ENCODE results near the gene SAMD1.
A peak's percentile ranks its signal among the peaks of the same experiment; 100 is the strongest.

SAMD1 gene

GRCh38 chr19:14090509-14091080 is at the start of gene SAMD1:
TSS of gene SAMD1 (minus strand) at chr19:14090751.
- FAIRE-seq: no peak
- DNase-seq (ENCODE audit: extremely low spot score, insufficient read length, low read depth): peak; percentile 65

GRCh38 chr19:14139944-14140343 is 49.4 kb upstream of the SAMD1 start:
- FAIRE-seq: no peak
- DNase-seq (ENCODE audit: extremely low spot score, insufficient read length, low read depth): no peak

GRCh38 chr19:14138576-14139265 is 48.2 kb upstream of the SAMD1 start:
- FAIRE-seq (no peak), DNase-seq (ENCODE audit: extremely low spot score, insufficient read length, low read depth) (no peak)

- FAIRE-seq (peak; percentile 99), DNase-seq (ENCODE audit: extremely low spot score, insufficient read length, low read depth) (peak; percentile 97)
These were observed 46.1 kb upstream of the SAMD1 start, which contains the start of gene ASF1B for GRCh38 chr19:14136509-14137281. TSS of gene ASF1B (minus strand) at chr19:14136589. CDS start at chr19:14136456, 133 bp downstream.

GRCh38 chr19:14135985-14136508 is 45.5 kb upstream of the SAMD1 start:
- DNase-seq (ENCODE audit: extremely low spot score, insufficient read length, low read depth) (no peak), FAIRE-seq (no peak)

- DNase-seq (ENCODE audit: extremely low spot score, insufficient read length, low read depth): no peak
These were observed 44.8 kb upstream of the SAMD1 start for GRCh38 chr19:14135355-14135754.

GRCh38 chr19:14127929-14128509 is 37.5 kb upstream of the SAMD1 start:
- DNase-seq (ENCODE audit: extremely low spot score, insufficient read length, low read depth) (no peak), FAIRE-seq (peak; percentile 65)

More at GRCh38 chr19:14135355-14135754, 44.8 kb upstream of the SAMD1 start:
- no peak for FAIRE-seq

- FAIRE-seq (no peak), DNase-seq (ENCODE audit: extremely low spot score, insufficient read length, low read depth) (no peak)
These were observed 36.6 kb upstream of the SAMD1 start for GRCh38 chr19:14127176-14127575.

- FAIRE-seq (no peak), DNase-seq (ENCODE audit: extremely low spot score, insufficient read length, low read depth) (no peak)
These were observed 32.4 kb upstream of the SAMD1 start for GRCh38 chr19:14122924-14123323.

- no peak for DNase-seq (ENCODE audit: extremely low spot score, insufficient read length, low read depth)
- no peak for FAIRE-seq
These were observed 29.9 kb upstream of the SAMD1 start for GRCh38 chr19:14120497-14120780.

- DNase-seq (ENCODE audit: extremely low spot score, insufficient read length, low read depth): no peak
- no peak for FAIRE-seq
These were observed 29.3 kb upstream of the SAMD1 start for GRCh38 chr19:14119644-14120496.

- FAIRE-seq (no peak), DNase-seq (ENCODE audit: extremely low spot score, insufficient read length, low read depth) (no peak)
These were observed 28.6 kb upstream of the SAMD1 start for GRCh38 chr19:14119146-14119545.

GRCh38 chr19:14118165-14119051 is 27.9 kb upstream of the SAMD1 start:
- FAIRE-seq (peak; percentile 9), DNase-seq (ENCODE audit: extremely low spot score, insufficient read length, low read depth) (no peak)

- DNase-seq (ENCODE audit: extremely low spot score, insufficient read length, low read depth): peak; percentile 98
- peak; percentile 98 for FAIRE-seq
These were observed 27.2 kb upstream of the SAMD1 start, which contains the start of gene PRKACA for GRCh38 chr19:14117668-14118164. TSS of gene PRKACA (minus strand) at chr19:14117762. CDS start at chr19:14117547, 215 bp downstream.

GRCh38 chr19:14116918-14117578 is 26.5 kb upstream of the SAMD1 start:
- DNase-seq (ENCODE audit: extremely low spot score, insufficient read length, low read depth) (no peak), FAIRE-seq (no peak)

- DNase-seq (ENCODE audit: extremely low spot score, insufficient read length, low read depth) (no peak), FAIRE-seq (no peak)
These were observed 26.0 kb upstream of the SAMD1 start for GRCh38 chr19:14116525-14116917.

GRCh38 chr19:14115756-14116155 is 25.2 kb upstream of the SAMD1 start:
- FAIRE-seq: no peak
- DNase-seq (ENCODE audit: extremely low spot score, insufficient read length, low read depth): no peak

GRCh38 chr19:14114854-14115253 is 24.3 kb upstream of the SAMD1 start:
- DNase-seq (ENCODE audit: extremely low spot score, insufficient read length, low read depth) (no peak), FAIRE-seq (no peak)

Data from GM18507 (cell line).